SIG-M5 treated with dmso at 0.1 percent for 504 hours (cell line): ENCODE data around the gene STRN.
"Not testable (repeated sequence)": the region's sequence is repeated elsewhere in the genome, so short reads cannot be mapped to it uniquely, and the experiment has no call there.

Experiments
- DNase-seq: peaks from one replicate; lab custom pipeline; 2025; ENCODE audit not compliant: unreplicated experiment; lab: John Stamatoyannopoulos, UW

STRN gene, protein sequence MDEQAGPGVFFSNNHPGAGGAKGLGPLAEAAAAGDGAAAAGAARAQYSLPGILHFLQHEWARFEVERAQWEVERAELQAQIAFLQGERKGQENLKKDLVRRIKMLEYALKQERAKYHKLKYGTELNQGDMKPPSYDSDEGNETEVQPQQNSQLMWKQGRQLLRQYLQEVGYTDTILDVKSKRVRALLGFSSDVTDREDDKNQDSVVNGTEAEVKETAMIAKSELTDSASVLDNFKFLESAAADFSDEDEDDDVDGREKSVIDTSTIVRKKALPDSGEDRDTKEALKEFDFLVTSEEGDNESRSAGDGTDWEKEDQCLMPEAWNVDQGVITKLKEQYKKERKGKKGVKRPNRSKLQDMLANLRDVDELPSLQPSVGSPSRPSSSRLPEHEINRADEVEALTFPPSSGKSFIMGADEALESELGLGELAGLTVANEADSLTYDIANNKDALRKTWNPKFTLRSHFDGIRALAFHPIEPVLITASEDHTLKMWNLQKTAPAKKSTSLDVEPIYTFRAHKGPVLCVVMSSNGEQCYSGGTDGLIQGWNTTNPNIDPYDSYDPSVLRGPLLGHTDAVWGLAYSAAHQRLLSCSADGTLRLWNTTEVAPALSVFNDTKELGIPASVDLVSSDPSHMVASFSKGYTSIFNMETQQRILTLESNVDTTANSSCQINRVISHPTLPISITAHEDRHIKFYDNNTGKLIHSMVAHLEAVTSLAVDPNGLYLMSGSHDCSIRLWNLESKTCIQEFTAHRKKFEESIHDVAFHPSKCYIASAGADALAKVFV

DNA sequence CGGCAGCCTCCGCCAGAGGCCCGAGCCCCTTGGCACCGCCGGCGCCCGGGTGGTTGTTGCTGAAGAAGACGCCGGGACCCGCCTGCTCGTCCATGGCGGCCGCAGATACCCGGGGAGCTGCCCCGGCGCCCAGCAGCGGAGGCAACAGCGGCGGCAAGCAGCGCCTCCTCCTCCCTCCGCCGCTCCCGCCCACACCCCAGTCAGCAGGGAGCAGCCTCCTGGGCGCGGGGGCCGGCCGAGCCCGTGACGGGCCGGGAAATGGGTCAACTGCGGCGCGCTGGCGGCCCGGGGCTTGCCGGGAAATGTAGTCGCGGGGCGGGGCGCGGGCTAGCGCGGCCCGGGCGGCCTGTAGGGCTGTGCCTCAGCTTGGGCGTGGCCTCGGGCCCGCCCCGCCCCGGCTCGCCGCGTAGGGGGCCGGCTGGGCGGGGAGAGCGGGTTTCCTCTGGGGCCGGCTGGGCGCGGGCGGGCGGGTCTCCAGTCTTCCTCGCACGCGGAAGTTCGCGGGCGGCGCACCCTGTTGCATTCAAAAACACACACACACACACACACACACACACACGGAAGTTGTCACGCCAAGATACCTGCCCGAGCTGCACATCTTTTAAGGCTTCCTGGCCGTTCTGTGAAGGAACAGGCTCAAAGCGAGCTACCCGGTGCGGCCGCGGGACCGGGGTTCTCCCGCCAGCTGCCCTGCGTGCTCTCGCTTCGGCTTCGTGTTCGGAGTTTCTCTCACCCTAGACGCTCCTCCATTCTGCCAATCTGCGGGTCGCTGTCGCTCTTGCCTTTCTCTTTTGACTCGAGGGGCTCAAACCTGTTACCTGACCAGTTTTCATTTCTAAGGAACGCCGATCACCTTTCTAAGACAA lies at the start of gene STRN:
STRN (minus strand) TSS at position 167 of the 866 bp plus-strand sequence; CDS start at position 94, 73 bp downstream.
- peak; percentile 95 for DNase-seq

DNA sequence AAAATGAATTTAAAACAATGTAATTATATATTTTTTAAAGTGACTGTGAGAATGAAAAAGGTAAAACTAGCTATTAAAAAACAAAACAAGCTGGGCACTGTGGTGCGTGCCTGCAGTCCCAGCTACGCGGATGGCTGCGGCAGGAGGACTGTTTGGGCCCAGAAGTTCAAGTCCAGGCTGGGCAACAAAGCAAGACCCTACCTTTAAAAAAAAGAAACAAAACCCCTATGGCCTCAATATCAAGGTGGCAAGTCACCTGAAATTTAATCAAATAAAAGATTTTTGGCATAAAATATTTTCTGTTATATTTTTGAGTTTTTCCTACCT lies 46.9 kb upstream of the STRN start:
- no peak for DNase-seq

DNA sequence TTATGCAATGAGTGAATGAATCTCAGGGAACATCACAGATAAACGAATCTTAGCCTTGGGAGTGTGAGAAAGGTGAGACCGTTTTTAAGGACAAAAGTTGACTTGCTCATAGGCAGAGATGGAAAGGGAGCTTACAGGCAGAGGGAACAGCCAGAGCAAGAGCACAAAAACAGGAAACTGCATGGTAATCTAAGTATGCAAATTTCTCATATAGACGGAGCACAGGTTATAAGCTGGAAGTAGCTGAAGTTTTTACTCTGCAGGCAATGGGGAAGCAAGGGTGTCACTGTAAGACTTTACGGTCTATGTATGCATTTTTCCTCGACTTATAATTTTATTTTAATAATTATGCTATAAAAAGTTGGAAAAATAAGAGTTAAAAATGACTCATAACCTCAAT lies 44.8 kb upstream of the STRN start:
- DNase-seq = no peak

DNA sequence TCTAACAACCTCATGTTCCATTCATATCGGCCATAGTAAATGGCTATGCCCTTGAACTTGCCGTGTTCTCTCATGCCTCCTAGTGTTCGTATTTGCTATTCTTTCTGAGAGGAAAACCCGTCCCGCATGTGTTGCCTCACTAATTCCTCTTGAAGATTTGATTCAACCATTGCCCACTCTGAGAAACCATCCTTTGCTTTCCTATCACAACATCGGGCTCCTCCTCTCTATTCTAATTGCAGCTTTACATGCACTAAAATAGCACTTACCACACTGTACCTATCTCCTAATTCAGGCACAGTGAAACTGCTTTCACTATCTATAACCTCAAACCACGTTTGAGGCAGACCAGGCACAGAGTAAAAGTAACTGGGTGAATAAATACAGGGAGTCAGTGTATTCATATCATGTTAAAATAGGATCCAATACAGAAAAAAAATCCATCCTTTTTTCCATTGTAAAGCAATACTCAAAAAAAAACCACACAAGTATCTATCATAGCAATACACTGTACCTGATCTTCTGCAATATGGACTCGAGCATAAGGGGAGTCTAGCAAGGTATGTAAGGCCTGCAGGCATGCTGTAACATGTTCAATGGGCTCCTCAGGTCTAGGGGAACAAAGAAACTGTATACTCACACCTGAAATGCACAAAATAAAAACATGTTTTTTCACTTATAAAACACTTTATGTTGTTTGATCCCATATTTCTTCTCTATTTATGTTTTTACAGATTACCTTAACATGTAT lies 39.0 kb upstream of the STRN start:
- peak; percentile 51 for DNase-seq

DNA sequence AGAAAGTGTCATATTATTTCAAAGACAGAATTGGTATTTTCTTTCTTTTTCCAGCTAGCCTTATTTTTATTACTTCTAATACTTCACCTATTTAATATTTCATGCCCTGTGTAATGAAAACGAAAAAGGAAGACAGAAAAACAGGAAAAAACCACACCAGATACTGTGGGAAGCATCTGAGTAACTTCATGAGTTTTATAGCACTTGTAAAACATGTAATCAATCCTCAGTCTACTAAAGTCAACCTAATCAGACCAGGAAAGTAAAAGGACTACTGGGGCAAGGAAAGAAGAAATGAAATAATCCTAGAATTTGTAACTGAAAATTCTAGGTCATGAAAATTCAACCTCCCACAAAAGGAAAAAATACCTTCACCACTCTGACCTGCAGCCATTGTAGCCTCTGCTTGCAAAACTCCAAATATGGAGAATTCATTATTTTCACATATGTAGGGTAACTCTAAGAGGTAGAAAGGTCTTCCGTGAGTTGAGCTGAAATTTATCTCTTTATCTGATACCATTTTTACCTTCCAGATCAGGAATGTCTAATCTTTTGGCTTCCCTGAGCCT lies 34.7 kb upstream of the STRN start:
- DNase-seq = no peak

DNA sequence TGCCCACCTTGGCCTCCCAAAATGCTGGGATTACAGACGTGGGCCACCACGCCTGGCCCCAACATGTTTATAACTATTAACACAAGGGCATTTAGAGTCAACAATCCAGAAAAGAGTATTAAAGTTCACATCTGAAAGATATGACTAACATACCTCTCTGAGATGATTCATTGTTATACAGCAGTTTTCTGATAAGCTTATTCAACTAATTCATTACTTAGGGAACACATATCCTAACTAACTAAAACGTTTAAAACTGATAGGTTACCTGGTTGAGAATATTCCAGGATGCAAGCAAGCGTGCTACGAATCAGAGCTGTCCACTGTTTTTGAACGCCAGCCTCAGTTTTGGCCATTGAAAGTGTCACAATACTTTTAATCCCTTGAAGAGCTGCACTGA lies 34.0 kb upstream of the STRN start:
- DNase-seq = no peak

DNA sequence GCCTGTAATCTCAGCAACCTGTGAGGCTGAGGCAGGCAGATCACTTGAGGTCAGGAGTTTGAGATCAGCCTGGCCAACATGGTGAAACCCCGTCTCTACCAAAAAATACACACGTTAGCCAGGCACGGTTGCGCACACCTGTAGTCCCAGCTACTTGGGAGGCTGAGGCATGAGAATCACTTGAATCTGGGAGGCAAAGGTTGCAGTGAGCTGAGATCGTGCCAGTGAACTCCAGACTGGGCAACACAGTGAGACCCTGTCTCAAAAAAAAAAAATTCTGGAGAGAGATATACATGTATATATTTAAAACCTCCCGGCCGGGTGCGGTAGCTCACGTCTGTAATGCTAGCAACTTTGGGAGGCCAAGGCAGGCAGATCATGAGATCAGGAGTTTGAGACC lies 33.1 kb upstream of the STRN start:
- not testable (repeated sequence) for DNase-seq

DNA sequence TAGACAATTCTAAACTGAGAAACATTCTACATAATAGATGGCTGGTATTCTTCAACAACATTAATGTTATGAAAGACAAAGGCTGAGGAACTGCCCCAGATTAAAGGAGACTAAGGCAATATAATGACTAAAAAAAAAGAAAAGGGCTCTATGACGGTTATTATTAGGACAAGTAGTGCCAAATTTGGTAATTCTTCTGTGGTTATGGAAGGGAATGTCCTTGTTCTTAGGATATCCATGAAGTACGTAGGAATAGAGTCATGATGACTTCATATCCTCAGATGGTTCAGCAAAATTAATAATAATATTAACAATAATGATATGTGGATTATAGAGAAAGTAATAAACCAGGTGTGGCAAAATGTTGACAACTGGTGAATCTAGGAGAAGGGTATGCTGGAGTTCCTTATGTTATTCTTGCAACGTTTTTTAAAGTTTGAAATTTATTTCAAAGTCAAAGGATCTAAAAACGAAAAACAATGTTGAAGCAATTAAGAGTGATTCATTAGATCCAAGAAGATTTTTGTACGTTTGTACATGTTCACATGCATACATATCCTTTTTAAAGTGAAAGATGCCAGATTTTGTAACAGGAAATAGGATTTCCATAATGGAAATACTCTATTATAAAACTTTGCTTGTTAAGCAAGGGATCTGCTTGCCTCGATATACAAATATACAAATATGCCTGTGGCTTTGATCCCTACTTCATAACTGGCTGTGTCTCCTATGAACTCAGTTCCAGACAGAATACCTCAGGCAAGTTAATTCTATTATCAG lies 27.7 kb upstream of the STRN start:
- DNase-seq = no peak

DNA sequence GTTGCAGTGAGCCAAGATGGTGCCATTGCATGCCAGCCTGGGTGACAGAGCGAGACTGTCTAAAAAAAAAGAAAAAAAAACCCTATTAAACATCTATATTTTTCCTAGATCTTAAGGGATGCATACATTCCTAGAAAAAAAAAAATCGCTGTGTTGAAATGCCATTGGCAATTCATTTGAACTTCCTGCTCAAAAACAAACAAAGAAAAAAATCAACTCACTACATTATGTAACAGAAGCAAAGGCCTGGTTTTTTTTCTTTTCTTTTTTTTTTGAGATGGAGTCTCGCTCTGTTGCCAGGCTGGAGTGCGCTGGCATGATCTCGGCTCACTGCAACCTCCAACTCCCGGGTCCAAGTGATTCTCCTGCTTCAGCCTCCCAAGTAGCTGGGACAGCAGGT lies 21.7 kb upstream of the STRN start:
- no peak for DNase-seq

DNA sequence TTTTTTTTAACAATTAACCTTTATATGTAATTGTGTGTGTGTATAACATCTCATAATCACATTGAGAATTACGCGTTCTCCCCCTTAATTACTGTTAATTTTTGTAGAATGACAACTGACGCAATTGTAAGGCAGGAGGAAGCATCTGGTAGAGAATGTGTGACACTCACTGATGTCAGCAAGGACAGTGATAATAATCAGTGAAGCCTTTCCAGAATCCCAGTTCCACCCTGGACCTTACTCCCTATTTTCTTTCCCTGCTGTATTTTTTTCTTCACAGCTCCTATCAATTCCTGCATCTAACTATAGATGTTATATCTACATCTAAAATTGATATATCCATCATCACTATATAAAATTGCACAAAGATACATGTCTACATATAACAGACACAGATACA lies 16.1 kb upstream of the STRN start:
- no peak for DNase-seq

DNA sequence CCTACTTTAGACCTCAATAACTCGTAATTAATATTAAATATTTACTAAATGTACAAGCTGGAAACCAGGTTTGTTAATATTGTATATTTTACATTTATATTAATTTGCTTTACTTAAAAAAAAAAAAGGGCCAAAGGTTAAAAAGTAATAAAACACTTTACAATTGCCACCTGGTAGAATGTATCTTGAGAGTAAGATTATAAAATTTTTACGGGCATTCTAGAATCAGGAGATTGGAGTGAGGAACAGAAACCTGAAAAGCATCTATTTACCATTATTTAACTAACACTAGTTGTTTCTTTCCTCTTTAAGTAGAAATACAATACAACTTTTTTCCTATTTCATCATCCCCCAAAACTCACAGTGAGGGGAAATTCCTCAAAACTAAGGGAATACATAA lies 15.6 kb upstream of the STRN start:
- DNase-seq = no peak

DNA sequence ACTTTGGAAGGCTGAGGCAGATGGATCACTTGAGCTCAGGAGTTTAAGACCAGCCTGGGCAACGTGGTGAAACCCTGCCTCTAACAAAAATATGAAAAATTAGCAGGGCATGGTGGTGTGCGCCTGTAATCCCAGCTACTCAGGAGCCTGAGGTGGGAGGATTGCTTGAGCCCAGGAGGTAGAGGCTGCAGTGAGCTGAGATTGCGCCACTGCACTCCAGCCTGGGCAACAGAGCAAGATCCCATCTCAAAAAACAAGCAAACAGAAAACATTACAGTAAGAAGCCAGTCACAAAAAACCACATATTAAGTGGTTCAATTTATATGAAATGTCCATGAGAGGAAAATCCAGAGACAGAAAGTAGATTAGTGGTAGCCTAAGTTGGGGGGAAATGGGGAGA lies 12.7 kb upstream of the STRN start:
- DNase-seq = not testable (repeated sequence)

DNA sequence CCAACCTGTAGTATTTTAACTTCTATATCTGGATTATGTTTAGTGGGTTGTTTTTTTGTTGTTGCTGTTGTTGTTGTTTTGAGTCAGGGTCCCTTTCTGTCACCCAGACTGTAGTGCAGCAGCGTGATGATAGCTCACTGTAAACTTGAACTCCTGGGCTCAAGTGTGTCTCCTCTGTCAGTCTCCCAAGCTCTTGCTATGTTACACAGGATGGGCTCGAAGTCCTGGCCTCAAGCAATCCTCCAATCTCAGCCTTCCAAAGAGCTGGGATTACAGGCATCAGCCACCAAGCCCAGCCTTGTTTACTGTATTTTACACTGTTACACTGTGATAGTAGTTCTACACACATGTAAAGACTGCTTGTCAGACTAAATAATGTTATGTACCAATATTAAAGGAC lies 9.7 kb upstream of the STRN start:
- no peak for DNase-seq

DNA sequence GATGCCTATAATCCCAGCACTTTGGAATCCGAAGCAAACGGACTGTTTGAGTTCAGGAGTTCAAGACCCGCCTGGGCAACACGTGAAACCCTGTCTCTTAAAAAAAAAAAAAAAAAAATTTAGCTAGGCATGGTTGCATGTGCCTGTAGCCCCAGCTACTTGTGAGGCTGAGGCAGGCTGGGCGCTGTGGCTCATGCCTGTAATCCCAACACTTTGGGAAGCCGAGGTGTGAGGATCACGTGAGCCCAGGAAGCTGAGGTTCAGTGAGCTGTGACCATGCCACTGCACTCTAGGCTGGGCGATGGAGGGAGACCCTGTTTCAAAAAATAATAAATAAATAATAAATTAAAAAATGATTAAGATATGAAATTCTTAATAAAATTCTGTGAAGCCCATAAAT lies 9.0 kb upstream of the STRN start:
- no peak for DNase-seq

DNA sequence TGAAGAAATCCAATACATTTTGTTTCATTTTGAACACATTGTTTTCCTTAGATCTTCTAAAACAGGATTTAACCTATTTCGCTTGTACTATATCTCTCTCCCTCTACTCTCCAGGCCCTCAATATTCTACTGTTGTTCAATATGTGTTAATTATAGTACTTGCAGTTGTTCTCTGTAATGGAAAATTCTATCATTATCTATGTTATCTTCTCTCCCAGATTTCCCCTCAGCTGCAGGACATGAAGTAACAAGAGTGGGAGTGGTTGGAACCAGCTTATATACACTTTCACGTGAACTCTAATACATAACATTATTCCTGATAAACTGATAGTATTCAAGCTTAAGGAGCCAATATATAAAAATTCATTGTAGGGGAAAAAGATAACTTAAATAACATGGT lies 7.0 kb upstream of the STRN start:
- DNase-seq = no peak

DNA sequence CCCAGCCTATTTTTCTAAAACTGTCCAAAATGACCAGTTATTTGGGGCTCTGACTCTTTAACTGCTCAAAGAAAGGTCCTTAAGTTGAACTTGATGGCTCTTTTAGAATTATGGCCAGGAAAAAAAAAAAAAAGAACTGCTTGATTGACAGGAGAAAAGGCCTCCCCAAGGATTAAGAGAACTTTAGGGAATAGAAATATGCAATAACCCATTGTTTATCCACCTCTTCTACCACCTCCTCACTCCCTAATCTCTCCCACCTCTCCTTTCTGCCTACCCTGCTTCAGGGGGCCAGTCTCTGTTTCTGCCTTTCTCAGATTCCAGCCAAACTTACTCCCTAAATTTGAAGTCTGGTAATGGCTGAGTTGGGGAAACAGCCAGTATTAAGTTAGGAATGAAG lies 5.7 kb upstream of the STRN start:
- no peak for DNase-seq

DNA sequence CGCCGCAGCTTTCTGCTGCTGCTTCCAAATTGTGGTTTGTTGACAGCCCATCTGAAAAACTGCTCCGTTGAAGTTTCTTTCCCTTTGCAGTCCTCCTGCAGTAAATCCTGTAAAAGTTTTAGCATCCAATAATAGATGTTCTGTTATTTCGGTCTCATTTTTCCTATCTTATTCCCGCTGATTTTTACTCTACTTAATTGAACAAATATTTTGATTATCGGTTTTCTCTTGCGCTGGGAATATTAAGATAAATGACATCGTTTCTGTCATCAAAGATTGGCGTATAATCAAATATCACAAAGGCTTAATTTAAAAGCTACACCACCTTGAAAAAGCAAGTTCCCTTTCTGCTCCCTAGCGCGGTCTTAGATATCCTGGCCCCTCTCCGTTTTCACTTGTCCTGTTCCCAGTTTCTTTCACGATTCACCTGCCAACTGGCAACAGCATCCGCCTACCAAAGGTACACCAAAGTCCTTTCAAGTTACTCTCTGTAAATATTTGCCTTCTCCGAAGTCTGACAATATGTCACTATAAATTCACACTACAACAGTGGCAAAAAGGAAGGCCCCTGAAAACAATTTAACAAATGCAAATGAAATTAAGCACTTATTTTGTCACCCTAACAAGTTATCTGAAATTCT lies 1.0 kb upstream of the STRN start:
- no peak for DNase-seq

DNA sequence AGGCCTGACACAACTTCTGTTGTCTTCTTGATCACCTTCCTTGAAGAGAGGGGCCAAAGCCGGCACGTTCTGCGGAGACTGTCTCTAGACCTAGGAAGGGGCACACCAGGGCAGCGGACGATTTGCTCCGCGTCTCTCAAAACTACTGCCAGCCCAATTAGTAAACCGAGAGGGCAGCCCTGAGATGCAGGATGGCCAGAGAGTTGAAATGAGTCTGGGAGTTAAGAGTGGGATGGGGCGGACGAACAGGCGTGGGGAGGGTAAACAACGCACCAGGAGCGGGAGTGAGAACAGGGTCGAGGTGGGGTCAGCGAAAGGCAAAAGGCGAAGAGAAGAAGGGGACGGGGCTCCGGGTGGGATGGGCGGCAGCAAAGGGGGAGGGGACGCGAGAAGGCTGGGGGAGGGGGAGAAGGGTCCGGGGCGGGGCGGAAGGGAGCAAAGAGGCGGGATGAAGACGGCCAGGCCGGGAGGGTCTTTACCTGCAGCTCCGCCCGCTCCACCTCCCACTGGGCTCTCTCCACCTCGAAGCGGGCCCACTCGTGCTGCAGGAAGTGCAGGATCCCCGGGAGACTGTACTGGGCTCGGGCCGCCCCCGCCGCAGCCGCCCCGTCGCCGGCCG lies 476 bp downstream of the STRN start:
- peak; percentile 52 for DNase-seq

DNA sequence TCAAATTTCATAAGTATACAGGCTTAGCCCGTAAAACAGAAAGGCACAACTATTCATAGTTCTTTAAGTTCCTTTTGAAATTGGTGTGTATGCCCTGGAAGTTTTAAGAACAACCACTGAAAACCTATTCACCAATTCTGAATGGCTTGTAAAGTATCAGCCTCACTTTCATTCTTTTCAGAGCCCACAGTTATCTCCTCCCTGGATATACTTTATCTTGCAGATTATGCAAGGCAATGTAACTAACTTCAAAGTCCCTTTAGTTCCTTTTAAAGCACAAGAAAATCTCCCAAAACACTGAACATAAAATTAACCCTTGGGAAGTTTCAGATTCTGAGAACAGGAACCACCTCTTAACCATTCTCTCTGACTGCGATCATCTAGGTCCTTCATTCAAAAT lies 1.1 kb downstream of the STRN start:
- peak; percentile 52 for DNase-seq
